Mesothelial cell of epicardium (in vitro differentiated cells): ENCODE data around the gene INTS3. TPM values are rescaled to one million over a fixed set of nuclear protein-coding genes. Genes with fewer than 3 reads are reported as not detected.
"Not testable (repeated sequence)": the region's sequence is repeated elsewhere in the genome, so short reads cannot be mapped to it uniquely, and the experiment has no call there.

Experiments
- DNase-seq, 2 experiments: peaks; one replicate each; pipeline ENCODE4 v3.0.0; 2021; ENCODE audit warnings: low spot score in 2 of 2; ENCODE audit not compliant: unreplicated experiment in 2 of 2
- H3K27ac Mint-ChIP-seq: 2 replicates; pipeline ENCODE4 v1.8.0; 2021; ENCODE audit warnings: mixed read lengths
- H3K27me3 Mint-ChIP-seq: 2 replicates; pipeline ENCODE4 v1.8.0; 2021; ENCODE audit warnings: low read depth, mixed read lengths
- H3K36me3 Mint-ChIP-seq: 2 replicates; pipeline ENCODE4 v1.8.0; 2021; ENCODE audit warnings: mixed read lengths
- H3K4me1 Mint-ChIP-seq: 2 replicates; pipeline ENCODE4 v1.8.0; 2021; ENCODE audit warnings: mixed read lengths
- H3K4me3 Mint-ChIP-seq: 2 replicates; pipeline ENCODE4 v1.8.0; 2021; ENCODE audit warnings: mild to moderate bottlenecking, moderate library complexity, mixed read lengths
- H3K9me3 Mint-ChIP-seq: 2 replicates; pipeline ENCODE4 v1.8.0; 2021; ENCODE audit warnings: mixed read lengths
- CTCF ChIP-seq: fragments of 200-600 bp; sonication (generic); IDR thresholded peaks from one replicate; pipeline ENCODE4 v1.5.0; 2021; ENCODE audit warnings: antibody characterized with exemption; ENCODE audit not compliant: unreplicated experiment
- total RNA-seq: library from RNA; stranded (reverse); gene quantifications from 3 replicates; pipeline ENCODE4 v1.2.1, GENCODE V29; 2021

Gene INTS3
- total RNA-seq, 1 donor from 2014 or later: 120 TPM

DNA sequence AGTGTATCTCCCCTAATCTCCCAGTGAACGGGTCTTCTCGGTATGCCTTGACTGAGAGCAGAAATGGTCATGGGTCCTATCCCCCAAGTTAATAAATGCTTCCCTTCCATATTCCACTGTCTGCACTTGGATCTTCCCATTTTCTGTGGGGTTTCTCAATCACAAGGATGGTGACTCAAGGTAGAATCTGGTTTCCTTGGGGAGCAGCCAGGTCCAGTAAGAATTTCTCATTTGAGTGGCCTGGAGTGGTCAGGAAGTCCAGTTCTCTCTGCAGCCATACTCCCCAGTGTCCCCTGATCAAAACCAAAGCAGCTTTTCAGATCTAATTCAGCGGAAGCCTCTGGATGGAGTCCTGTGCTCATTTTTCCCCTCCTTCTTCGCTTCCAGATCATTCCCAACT, 32.6 kb downstream of the INTS3 start:
- no peak for TF ChIP-seq CTCF
- Mint-ChIP-seq H3K4me3 (no peak overlapping the region), H3K36me3 (peaks cover 42% of the 10 kb centered on the region), H3K27ac (no peak overlapping the region), H3K4me1 (no peaks in the 10 kb centered on the region), H3K9me3 (no peaks in the 10 kb centered on the region), H3K27me3 (no peaks in the 10 kb centered on the region)
- no peak for DNase-seq

- no peak for DNase-seq
- Mint-ChIP-seq H3K4me3 (no peak overlapping the region), H3K9me3 (no peaks in the 10 kb centered on the region), H3K27me3 (no peaks in the 10 kb centered on the region), H3K4me1 (no peaks in the 10 kb centered on the region), H3K27ac (no peak overlapping the region), H3K36me3 (peaks cover 42% of the 10 kb centered on the region)
- no peak for TF ChIP-seq CTCF
These were observed 35.7 kb downstream of the INTS3 start for GRCh38 chr1:153763365-153764225.

GRCh38 chr1:153764310-153764709, 36.5 kb downstream of the INTS3 start:
- TF ChIP-seq CTCF: no peak
- no peaks in the 10 kb centered on the region for H3K27me3 Mint-ChIP-seq
- H3K4me1 Mint-ChIP-seq: no peaks in the 10 kb centered on the region
- DNase-seq: no peak
- H3K27ac Mint-ChIP-seq: no peak overlapping the region
- no peaks in the 10 kb centered on the region for H3K9me3 Mint-ChIP-seq
- no peak overlapping the region for H3K4me3 Mint-ChIP-seq
- peaks cover 42% of the 10 kb centered on the region for H3K36me3 Mint-ChIP-seq

DNA sequence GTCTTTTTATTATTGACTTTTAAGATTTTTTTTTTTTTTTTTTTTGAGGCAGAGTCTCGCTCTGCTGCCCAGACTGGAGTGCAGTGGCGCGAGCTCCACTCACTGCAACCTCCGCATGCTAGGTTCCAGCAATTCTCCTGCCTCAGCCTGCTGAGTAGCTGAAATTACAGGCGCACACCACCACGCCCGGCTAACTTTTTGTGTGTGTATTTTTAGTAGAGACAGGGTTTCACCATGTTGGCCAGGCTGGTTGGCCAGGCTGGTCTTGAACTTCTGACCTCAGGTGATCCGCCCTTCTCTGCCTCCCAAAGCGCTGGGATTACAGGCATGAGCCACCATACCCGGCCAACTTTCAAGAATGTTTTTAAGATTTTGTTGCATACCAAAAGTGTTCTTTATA, 38.8 kb downstream of the INTS3 start:
- not testable (repeated sequence) for H3K27me3 Mint-ChIP-seq, H3K9me3 Mint-ChIP-seq, H3K27ac Mint-ChIP-seq, DNase-seq, H3K4me3 Mint-ChIP-seq, H3K4me1 Mint-ChIP-seq
- H3K36me3 Mint-ChIP-seq: peaks cover 39% of the 10 kb centered on the region

DNA sequence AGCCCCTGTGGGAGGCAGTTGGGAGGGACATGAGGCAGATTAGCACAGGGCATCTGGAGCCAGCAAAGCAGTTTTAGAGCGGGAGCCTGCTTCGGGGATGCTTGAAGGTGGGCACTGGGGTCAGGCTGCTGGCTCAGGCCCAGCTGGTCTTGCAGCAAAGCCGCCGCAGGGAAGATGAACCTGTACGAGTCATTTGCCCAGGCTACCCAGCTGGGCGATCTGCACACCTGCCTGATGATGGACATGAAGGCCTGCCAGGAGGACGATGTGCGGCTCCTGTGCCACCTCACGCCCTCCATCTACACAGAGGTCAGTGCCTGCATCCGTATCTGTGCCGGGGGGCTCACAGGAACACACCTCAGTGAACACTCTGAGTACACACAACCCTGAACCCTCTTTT, 39.7 kb downstream of the INTS3 start:
- Mint-ChIP-seq H3K27me3 (no peaks in the 10 kb centered on the region), H3K9me3 (no peaks in the 10 kb centered on the region), H3K4me1 (no peaks in the 10 kb centered on the region), H3K36me3 (peaks cover 35% of the 10 kb centered on the region), H3K27ac (no peak overlapping the region), H3K4me3 (no peak overlapping the region)
- DNase-seq: no peak
- TF ChIP-seq CTCF: no peak

GRCh38 chr1:153768316-153769181, 40.7 kb downstream of the INTS3 start:
- Mint-ChIP-seq H3K36me3 (peaks cover 29% of the 10 kb centered on the region), H3K4me3 (no peak overlapping the region), H3K9me3 (no peaks in the 10 kb centered on the region), H3K4me1 (no peaks in the 10 kb centered on the region), H3K27me3 (no peaks in the 10 kb centered on the region), H3K27ac (no peak overlapping the region)
- no peak for DNase-seq
- no peak for TF ChIP-seq CTCF
